Measurements from ENCODE around the gene CDCA4. TPM values are rescaled to one million over a fixed set of nuclear protein-coding genes. Genes with fewer than 3 reads are reported as not detected.

Gene CDCA4
- total RNA-seq, 1 donor from 2014 or later: 29.7 TPM

- peaks cover 4% of the 10 kb centered on the region for H3K4me1 Mint-ChIP-seq (ENCODE audit: unreplicated experiment)
- TF ChIP-seq CTCF (conservative IDR thresholded peaks at IDR 0.05): no peak
- no peaks in the 10 kb centered on the region for H3K36me3 Mint-ChIP-seq
- no peaks in the 10 kb centered on the region for H3K9me3 Mint-ChIP-seq
- DNase-seq (ENCODE audit: extremely low spot score, unreplicated experiment): no peak
- no peak overlapping the region for H3K4me3 Mint-ChIP-seq
- H3K27ac Mint-ChIP-seq: no peak overlapping the region
- peaks cover 18% of the 10 kb centered on the region for H3K27me3 Mint-ChIP-seq
Observed at GRCh38 chr14:104974665-104975390, 46.1 kb downstream of the CDCA4 start.

GRCh38 chr14:104974146-104974541 lies 46.7 kb downstream of the CDCA4 start:
- Mint-ChIP-seq H3K4me3 (no peak overlapping the region), H3K36me3 (no peaks in the 10 kb centered on the region), H3K4me1 (ENCODE audit: unreplicated experiment) (peaks cover 5% of the 10 kb centered on the region), H3K9me3 (no peaks in the 10 kb centered on the region), H3K27ac (no peak overlapping the region), H3K27me3 (peaks cover 11% of the 10 kb centered on the region)
- TF ChIP-seq CTCF (conservative IDR thresholded peaks at IDR 0.05): no peak
- DNase-seq (ENCODE audit: extremely low spot score, unreplicated experiment): no peak

- DNase-seq (ENCODE audit: extremely low spot score, unreplicated experiment): no peak
- H3K4me3 Mint-ChIP-seq: no peak overlapping the region
- peaks cover 10% of the 10 kb centered on the region for H3K27me3 Mint-ChIP-seq
- no peak overlapping the region for H3K27ac Mint-ChIP-seq
- no peaks in the 10 kb centered on the region for H3K36me3 Mint-ChIP-seq
- no peaks in the 10 kb centered on the region for H3K9me3 Mint-ChIP-seq
- TF ChIP-seq CTCF (conservative IDR thresholded peaks at IDR 0.05): no peak
- H3K4me1 Mint-ChIP-seq (ENCODE audit: unreplicated experiment): peaks cover 9% of the 10 kb centered on the region
Observed at GRCh38 chr14:104973385-104974145, 47.3 kb downstream of the CDCA4 start.

GRCh38 chr14:104973135-104973384 lies 47.8 kb downstream of the CDCA4 start:
- no peaks in the 10 kb centered on the region for H3K36me3 Mint-ChIP-seq
- peaks cover 10% of the 10 kb centered on the region for H3K27me3 Mint-ChIP-seq
- H3K27ac Mint-ChIP-seq: no peak overlapping the region
- H3K9me3 Mint-ChIP-seq: no peaks in the 10 kb centered on the region
- peaks cover 9% of the 10 kb centered on the region for H3K4me1 Mint-ChIP-seq (ENCODE audit: unreplicated experiment)
- no peak for TF ChIP-seq CTCF (conservative IDR thresholded peaks at IDR 0.05)
- H3K4me3 Mint-ChIP-seq: no peak overlapping the region
- DNase-seq (ENCODE audit: extremely low spot score, unreplicated experiment): no peak

GRCh38 chr14:104972301-104973134 lies 48.4 kb downstream of the CDCA4 start:
- no peaks in the 10 kb centered on the region for H3K36me3 Mint-ChIP-seq
- no peak overlapping the region for H3K27ac Mint-ChIP-seq
- TF ChIP-seq CTCF (conservative IDR thresholded peaks at IDR 0.05): no peak

More at GRCh38 chr14:104972301-104973134, 48.4 kb downstream of the CDCA4 start:
- Mint-ChIP-seq H3K4me3 (no peak overlapping the region), H3K27me3 (peaks cover 10% of the 10 kb centered on the region), H3K4me1 (ENCODE audit: unreplicated experiment) (peaks cover 9% of the 10 kb centered on the region), H3K9me3 (no peaks in the 10 kb centered on the region)
- no peak for DNase-seq (ENCODE audit: extremely low spot score, unreplicated experiment)
